ENCODE data around the gene TFAP2B. TPM values are rescaled to one million over a fixed set of nuclear protein-coding genes. Genes with fewer than 3 reads are reported as not detected.

TFAP2B gene
- total RNA-seq, 1 donor from 2014 or later, result not detected

- no peak for DNase-seq (ENCODE audit: low spot score)
- intact Hi-C loops (cut with DNase I), result no loop called here
- ATAC-seq, result no peak
Measured at GRCh38 chr6:50822078-50822476, 3.4 kb downstream of the TFAP2B start.

DNA sequence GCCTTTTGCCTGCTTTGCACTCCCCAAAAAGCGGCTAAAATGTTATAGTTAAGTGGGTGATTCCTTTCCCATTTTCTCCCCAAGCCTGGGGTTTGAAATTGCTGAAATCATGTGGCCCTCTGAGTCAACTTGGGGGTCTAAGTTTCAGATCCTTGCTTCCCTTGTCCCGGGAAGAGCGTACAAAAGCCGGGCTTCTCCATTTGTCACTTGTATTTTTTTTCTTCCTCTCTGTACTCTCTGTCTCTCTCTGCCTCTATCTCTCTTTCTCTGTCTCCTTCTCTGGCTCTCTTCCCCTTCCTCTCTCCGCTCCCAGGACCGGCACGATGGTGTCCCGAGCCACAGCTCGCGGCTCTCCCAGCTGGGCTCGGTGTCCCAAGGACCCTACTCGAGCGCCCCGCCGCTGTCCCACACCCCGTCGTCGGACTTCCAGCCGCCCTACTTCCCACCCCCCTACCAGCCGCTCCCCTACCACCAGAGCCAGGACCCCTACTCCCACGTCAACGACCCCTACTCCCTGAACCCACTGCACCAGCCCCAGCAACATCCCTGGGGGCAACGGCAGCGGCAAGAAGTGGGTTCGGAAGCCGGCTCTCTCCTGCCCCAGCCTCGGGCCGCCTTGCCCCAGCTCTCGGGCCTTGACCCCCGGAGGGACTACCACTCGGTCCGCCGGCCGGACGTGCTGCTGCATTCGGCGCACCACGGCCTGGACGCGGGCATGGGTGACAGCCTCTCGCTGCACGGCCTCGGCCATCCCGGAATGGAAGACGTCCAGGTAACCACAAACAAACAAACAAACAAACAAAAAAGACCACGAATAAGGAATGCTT, 4.6 kb downstream of the TFAP2B start:
- ATAC-seq, result no peak
- intact Hi-C loops (cut with DNase I), result no loop called here
- DNase-seq (ENCODE audit: low spot score), result no peak

GRCh38 chr6:50824552-50824951, 5.9 kb downstream of the TFAP2B start:
- ATAC-seq, result no peak
- intact Hi-C loops (cut with DNase I), result no loop called here
- DNase-seq (ENCODE audit: low spot score), result no peak

GRCh38 chr6:50825375-50826036, 6.8 kb downstream of the TFAP2B start:
- intact Hi-C loops (cut with DNase I), result no loop called here
- ATAC-seq (no peak), DNase-seq (ENCODE audit: low spot score) (no peak)

GRCh38 chr6:50826037-50826761, 7.5 kb downstream of the TFAP2B start:
- intact Hi-C loops (cut with DNase I), result no loop called here
- ATAC-seq, result no peak
- no peak for DNase-seq (ENCODE audit: low spot score)

DNA sequence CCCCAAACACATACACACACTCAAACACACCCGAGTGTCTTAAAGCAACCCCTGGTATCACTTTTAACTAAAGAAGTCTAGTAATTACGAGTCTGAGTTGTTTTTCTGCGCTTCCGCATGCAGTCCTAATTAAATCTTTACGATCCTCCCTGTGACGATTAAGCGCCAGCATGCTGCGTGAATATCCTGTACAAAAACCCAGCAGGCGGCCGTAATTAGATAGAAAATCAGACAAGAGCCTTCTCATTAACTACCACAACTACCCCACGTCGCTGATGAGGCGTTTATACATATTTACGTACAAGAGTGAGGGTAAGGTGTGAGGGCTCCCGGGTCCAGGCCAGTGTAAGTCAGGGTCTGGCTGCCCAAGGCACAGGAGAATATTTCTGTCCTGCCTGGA, 8.1 kb downstream of the TFAP2B start:
- no peak for ATAC-seq
- no peak for DNase-seq (ENCODE audit: low spot score)
- intact Hi-C loops (cut with DNase I), result no loop called here

- DNase-seq (ENCODE audit: low spot score) (no peak), ATAC-seq (no peak)
- intact Hi-C loops (cut with DNase I), result no loop called here
Measured at GRCh38 chr6:50829049-50829448, 10.4 kb downstream of the TFAP2B start.

- DNase-seq (ENCODE audit: low spot score), result no peak
- intact Hi-C loops (cut with DNase I), result no loop called here
- no peak for ATAC-seq
Measured at GRCh38 chr6:50829898-50830444, 11.3 kb downstream of the TFAP2B start.

- intact Hi-C loops (cut with DNase I), result no loop called here
- ATAC-seq (no peak), DNase-seq (ENCODE audit: low spot score) (no peak)
Measured at GRCh38 chr6:50831186-50831585, 12.5 kb downstream of the TFAP2B start.

DNA sequence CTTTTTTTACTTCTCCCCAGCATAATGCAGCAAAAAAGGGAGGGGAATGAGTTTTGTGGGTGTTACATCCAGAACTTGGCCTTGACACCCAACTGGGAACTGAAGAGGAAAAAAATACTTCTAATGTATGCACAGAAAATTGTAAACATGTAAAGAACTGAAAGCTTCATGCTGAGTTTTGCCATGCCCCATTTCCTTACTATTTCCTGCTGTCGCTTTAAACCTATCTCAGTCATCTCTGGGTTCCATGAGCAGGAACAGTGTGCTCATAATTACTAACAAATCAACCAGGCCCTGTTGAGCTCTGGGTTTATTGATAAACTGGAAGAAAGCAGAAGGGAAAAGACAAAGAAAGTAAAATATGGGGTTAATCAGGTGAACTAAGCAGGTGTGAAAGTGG, 14.2 kb downstream of the TFAP2B start:
- ATAC-seq (no peak), DNase-seq (ENCODE audit: low spot score) (no peak)
- intact Hi-C loops (cut with DNase I), result no loop called here

- intact Hi-C loops (cut with DNase I), result no loop called here
- ATAC-seq (no peak), DNase-seq (ENCODE audit: low spot score) (no peak)
Measured at GRCh38 chr6:50834929-50835410, 16.3 kb downstream of the TFAP2B start.

DNA sequence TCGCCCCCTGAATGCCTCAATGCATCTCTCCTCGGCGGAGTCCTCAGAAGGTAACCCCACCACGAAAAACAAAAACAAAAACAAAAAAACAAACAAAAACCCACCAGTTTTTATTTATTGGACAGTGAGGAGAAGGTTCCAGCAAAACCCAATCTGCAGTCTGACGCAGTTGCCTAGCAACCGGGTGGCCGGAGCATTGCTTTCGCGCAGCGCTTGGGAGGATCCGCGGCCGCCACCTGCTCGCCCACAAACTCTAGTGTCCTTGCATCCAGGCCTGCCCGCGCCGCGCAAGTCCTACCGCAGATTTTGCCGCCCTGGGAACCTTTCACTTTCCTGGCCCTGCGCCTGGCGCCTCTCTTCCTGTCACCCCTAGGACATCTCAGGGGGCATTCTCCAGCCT, 17.6 kb downstream of the TFAP2B start:
- DNase-seq (ENCODE audit: low spot score) (no peak), ATAC-seq (no peak)
- intact Hi-C loops (cut with DNase I), result no loop called here

- intact Hi-C loops (cut with DNase I), result no loop called here
- DNase-seq (ENCODE audit: low spot score) (no peak), ATAC-seq (no peak)
Measured at GRCh38 chr6:50837589-50838445, 19.1 kb downstream of the TFAP2B start.

GRCh38 chr6:50840112-50840810, 21.6 kb downstream of the TFAP2B start:
- no peak for ATAC-seq
- intact Hi-C loops (cut with DNase I), result no loop called here

DNA sequence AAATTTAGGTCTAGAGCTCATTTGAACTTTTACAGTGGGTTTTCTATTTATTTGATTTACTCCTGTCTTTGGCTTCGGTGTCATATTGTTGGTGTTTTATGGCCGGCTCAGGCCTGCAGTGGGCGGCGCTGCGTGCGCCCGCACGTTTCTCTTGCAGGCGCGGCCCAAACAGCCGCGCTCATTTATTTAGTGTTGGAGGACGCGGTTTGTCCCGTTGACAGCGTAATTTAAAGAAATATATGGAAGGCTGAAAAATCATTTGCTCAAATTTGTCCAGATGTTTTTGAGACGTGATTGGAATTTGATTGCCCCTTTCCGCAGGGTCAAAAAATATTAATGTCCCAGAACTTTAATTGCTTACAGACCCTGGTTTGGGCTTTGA, 22.1 kb downstream of the TFAP2B start:
- no peak for DNase-seq (ENCODE audit: low spot score)
- intact Hi-C loops (cut with DNase I), result no loop called here
- no peak for ATAC-seq

More at GRCh38 chr6:50840112-50840810, 21.6 kb downstream of the TFAP2B start:
- DNase-seq (ENCODE audit: low spot score), result no peak

DNA sequence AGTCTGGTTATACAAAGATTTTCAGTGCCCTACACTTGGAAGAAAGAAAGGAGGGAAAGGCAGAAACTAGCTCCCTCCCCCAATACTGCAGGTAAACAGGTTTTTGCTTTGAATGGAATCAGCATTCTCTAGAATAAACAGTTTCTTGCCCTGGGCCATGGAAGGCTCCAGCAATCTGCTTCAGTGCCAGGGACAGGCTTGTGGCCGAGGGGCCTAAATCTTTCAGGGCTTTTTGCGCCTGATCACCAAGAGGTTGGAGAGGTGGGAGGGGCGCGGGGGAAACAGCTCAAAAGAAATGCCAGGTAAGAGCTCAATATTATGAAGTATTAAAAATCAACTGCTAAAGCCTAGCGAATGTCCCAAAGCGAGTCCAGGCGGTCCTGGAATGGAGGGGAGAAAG, 23.8 kb downstream of the TFAP2B start:
- DNase-seq (ENCODE audit: low spot score) (no peak), ATAC-seq (no peak)
- intact Hi-C loops (cut with DNase I), result no loop called here

GRCh38 chr6:50842861-50843384, 24.3 kb downstream of the TFAP2B start:
- intact Hi-C loops (cut with DNase I), result no loop called here
- DNase-seq (ENCODE audit: low spot score) (no peak), ATAC-seq (no peak)

DNA sequence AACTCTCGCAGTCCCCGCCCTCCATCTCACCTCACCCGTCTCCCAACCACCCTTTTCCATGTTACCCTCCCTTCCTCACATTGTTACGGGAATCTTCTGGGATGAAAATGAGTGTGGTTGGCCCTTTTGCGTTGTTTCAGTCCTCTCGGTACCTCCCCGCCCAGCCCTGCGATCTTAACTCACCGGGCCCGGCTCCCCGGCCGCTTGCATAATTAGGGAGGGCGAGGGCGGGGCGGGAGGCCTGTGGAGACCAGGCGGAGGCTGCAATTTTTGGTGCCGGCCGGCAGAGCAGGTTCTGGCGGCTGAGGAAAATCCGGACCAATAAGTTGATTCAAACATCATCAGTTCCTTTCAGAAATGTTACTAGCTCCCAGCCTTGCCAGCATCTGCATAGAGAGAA, 25.2 kb downstream of the TFAP2B start:
- intact Hi-C loops (cut with DNase I), result no loop called here
- ATAC-seq (no peak), DNase-seq (ENCODE audit: low spot score) (no peak)

Measured in sciatic nerve (tissue), 2 donors.